ENCODE measurements around the gene TUBGCP6. TPM values are rescaled to one million over a fixed set of nuclear protein-coding genes. Genes with fewer than 3 reads are reported as not detected.

TUBGCP6 gene
- total and polyA plus RNA-seq, 2 donors from 2014 or later, result 19.2 to 52.0 TPM

DNA sequence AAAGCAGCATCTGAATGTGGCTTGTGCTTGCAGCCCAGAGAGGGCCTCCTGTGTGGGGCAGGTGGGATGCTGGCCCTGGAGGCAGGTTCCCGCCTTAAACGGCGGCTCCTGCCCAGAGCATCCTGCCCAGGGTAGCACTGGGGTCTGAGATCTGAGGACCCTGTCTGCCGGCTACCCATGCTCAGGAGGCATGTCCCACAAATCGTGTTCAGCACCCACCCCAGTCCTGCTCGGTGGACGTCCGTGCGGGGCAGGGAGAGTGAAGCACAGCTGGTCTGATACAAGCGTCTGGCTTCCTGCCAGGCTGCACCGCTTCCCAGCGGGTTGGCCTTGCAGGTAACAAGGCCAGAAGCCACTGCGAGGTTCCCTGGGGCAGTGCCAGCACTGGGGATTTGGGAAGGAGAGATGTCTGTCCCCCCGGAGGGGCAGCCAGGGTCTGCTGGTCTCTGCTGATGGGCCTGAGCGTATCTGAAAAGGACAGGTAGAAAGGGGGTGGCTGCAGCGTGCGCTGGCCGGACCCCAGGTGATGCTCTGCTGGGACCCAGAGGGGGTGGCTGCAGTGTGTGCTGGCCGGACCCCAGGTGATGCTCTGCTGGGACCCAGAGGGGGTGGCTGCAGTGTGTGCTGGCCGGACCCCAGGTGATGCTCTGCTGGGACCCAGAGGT lies 55.5 kb downstream of the TUBGCP6 start:
- no peak overlapping the region for H3K27ac ChIP-seq (ENCODE audit: low read depth in 2 of 2, low read length in 2 of 2)
- DNase-seq (peak in 2 of 5 donors; percentile 66 to 88), FAIRE-seq (no peak)
- H3K9me3 ChIP-seq (ENCODE audit: control insufficient read depth in 2 of 3, insufficient read depth in 1 of 3, low read length in 3 of 3), result no peaks in the 10 kb centered on the region
- H3K4me1 ChIP-seq (ENCODE audit: control insufficient read depth in 2 of 3, insufficient read depth in 2 of 3, low read depth in 1 of 3, low read length in 3 of 3), result peaks cover 0 to 33% (median 4%) of the 10 kb centered on the region in 3 donors
- no peak overlapping the region for H3K9ac ChIP-seq (ENCODE audit: low read length in 3 of 3)
- no peaks in the 10 kb centered on the region for H3K27me3 ChIP-seq (ENCODE audit: control insufficient read depth, insufficient read depth, low read length)
- TF ChIP-seq, protein P1, sequence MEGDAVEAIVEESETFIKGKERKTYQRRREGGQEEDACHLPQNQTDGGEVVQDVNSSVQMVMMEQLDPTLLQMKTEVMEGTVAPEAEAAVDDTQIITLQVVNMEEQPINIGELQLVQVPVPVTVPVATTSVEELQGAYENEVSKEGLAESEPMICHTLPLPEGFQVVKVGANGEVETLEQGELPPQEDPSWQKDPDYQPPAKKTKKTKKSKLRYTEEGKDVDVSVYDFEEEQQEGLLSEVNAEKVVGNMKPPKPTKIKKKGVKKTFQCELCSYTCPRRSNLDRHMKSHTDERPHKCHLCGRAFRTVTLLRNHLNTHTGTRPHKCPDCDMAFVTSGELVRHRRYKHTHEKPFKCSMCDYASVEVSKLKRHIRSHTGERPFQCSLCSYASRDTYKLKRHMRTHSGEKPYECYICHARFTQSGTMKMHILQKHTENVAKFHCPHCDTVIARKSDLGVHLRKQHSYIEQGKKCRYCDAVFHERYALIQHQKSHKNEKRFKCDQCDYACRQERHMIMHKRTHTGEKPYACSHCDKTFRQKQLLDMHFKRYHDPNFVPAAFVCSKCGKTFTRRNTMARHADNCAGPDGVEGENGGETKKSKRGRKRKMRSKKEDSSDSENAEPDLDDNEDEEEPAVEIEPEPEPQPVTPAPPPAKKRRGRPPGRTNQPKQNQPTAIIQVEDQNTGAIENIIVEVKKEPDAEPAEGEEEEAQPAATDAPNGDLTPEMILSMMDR (IDR thresholded peaks at IDR 0.05; ENCODE audit: borderline replicate concordance, extremely low read depth, insufficient read depth), result no peak
- H3K36me3 ChIP-seq (ENCODE audit: control insufficient read depth in 2 of 3, insufficient read depth in 3 of 3, low read length in 3 of 3), result peaks cover 0 to under 1% (median 0%) of the 10 kb centered on the region in 3 donors
- intact Hi-C loops (cut with DNase I), result no loop called here
- H3K4me3 ChIP-seq (ENCODE audit: low read length in 3 of 3), result no peak overlapping the region

DNA sequence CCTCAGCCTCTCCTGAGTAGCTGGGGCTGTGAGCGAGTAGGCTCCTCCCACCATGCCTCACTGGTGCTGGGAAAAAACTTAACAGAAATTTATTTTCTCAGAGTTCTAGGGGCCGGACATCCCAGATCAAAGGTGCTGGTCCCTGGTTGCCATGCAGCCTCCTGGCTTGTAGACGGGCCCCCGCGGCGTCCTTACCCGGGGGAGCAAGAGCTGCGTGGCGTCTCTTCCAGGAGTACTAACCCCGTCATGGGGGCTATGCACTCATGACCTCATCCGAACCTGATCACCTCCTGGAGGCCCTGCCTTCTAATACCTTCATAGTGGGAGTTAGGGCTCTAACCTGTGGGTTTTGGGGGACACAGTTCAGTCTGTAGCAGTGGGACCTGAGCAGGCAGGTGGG lies 56.5 kb downstream of the TUBGCP6 start:
- Histone ChIP-seq H3K27me3 (ENCODE audit: control insufficient read depth, insufficient read depth, low read length) (no peaks in the 10 kb centered on the region), H3K9me3 (ENCODE audit: control insufficient read depth in 2 of 3, insufficient read depth in 1 of 3, low read length in 3 of 3) (no peaks in the 10 kb centered on the region), H3K4me1 (ENCODE audit: control insufficient read depth in 2 of 3, insufficient read depth in 2 of 3, low read depth in 1 of 3, low read length in 3 of 3) (peaks cover 0 to 38% (median 5%) of the 10 kb centered on the region in 3 donors), H3K36me3 (ENCODE audit: control insufficient read depth in 2 of 3, insufficient read depth in 3 of 3, low read length in 3 of 3) (no peaks in the 10 kb centered on the region), H3K9ac (ENCODE audit: low read length in 3 of 3) (no peak overlapping the region), H3K27ac (ENCODE audit: low read depth in 2 of 2, low read length in 2 of 2) (no peak overlapping the region), H3K4me3 (ENCODE audit: low read length in 3 of 3) (no peak overlapping the region)
- TF ChIP-seq, protein P1 (IDR thresholded peaks at IDR 0.05; ENCODE audit: borderline replicate concordance, extremely low read depth, insufficient read depth), result no peak
- intact Hi-C loops (cut with DNase I), result no loop called here
- DNase-seq, result peak in 2 of 5 donors; percentile 47 to 72
- FAIRE-seq, result no peak

DNA sequence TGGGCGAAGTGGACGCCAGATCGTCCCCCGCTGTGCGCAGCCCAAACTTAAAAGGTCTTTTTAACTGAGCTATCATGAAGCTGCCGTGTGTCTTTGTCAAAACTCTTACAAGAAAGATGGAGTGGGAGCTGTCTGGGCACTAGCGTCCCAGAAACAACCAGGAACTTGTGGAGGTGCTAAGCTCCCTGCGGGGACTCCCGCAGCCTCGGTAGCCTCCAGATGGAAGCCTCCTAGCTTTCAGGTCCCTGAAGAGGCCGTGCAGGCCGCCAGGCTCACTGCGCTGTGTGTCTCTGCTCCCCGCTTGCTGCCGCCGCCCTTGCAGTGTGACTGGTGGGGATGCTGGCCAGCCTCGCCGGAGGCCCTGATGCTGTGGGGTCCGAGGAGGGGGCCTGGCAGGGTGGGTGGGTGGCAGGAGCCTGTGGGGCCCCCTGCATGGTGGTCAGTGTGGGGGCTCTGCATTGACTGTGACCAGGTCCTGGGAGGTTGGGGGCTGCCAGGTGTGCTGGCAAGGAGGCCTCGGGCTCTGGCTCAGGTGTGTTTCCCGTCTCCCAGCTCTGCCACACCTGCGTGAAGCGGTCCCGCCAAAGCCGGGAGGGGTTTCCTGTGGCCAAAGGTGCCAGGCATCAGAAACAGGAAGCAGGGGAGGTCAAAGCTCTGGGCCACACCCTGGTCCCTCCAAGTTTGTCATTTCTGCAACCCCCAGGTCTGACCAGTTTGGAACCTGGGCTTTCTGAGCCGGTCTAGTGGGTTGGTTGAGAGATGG lies 57.9 kb downstream of the TUBGCP6 start:
- H3K27me3 ChIP-seq (ENCODE audit: control insufficient read depth, insufficient read depth, low read length), result no peaks in the 10 kb centered on the region
- peak overlapping the region in 2 of 3 donors; percentile 37 to 40 for H3K9ac ChIP-seq (ENCODE audit: low read length in 3 of 3)
- no peaks in the 10 kb centered on the region for H3K36me3 ChIP-seq (ENCODE audit: control insufficient read depth in 2 of 3, insufficient read depth in 3 of 3, low read length in 3 of 3)
- intact Hi-C loops (cut with DNase I), result no loop called here
- TF ChIP-seq, protein P1 (IDR thresholded peaks at IDR 0.05; ENCODE audit: borderline replicate concordance, extremely low read depth, insufficient read depth), result no peak
- H3K4me3 ChIP-seq (ENCODE audit: low read length in 3 of 3), result peak overlapping the region in 1 of 3 donors; percentile 54
- FAIRE-seq (no peak), DNase-seq (peak in 1 of 5 donors; percentile 83)
- H3K4me1 ChIP-seq (ENCODE audit: control insufficient read depth in 2 of 3, insufficient read depth in 2 of 3, low read depth in 1 of 3, low read length in 3 of 3), result peaks cover 0 to 45% (median 10%) of the 10 kb centered on the region in 3 donors
- H3K27ac ChIP-seq (ENCODE audit: low read depth in 2 of 2, low read length in 2 of 2), result no peak overlapping the region
- no peaks in the 10 kb centered on the region for H3K9me3 ChIP-seq (ENCODE audit: control insufficient read depth in 2 of 3, insufficient read depth in 1 of 3, low read length in 3 of 3)
